Tibial nerve (tissue), 4 donors: ENCODE data around the gene HOXA5. TPM values are rescaled to one million over a fixed set of nuclear protein-coding genes. Genes with fewer than 3 reads are reported as not detected.
A peak's percentile ranks its signal among the peaks of the same experiment; 100 is the strongest.

ENCODE experiments used
- DNase-seq, 2 donors: peaks; one replicate each; pipeline ENCODE4 v3.0.0-alpha.2; 2019; ENCODE audit warnings: low spot score in 2 of 2
- H3K27ac ChIP-seq, 4 donors: fragments of 200-600 bp; sonication (generic) in 3 of 4; one replicate each; pipeline ENCODE4 v1.5.1; 2017 to 2019; ENCODE audit warnings: mild to moderate bottlenecking in 1 of 4
- H3K27me3 ChIP-seq, 2 donors: fragments of 200-600 bp; sonication (generic) in 1 of 2; one replicate each; pipeline versions ENCODE4 v1.5.1 to v1.6.0; 2017 to 2019
- H3K36me3 ChIP-seq, 3 donors: fragments of 200-600 bp; sonication (generic); one replicate each; pipeline ENCODE4 v1.5.1; 2018 to 2019
- H3K4me1 ChIP-seq, 4 donors: fragments of 200-600 bp; sonication (generic) in 3 of 4; one replicate each; pipeline ENCODE4 v1.5.1; 2017 to 2019
- H3K4me3 ChIP-seq, 4 donors: fragments of 200-600 bp; sonication (generic) in 3 of 4; one replicate each; pipeline ENCODE4 v1.5.1; 2017 to 2019; ENCODE audit warnings: mild to moderate bottlenecking in 1 of 4, moderate library complexity in 1 of 4
- H3K9me3 ChIP-seq, 4 donors: fragments of 200-600 bp; sonication (generic) in 3 of 4; one replicate each; pipeline ENCODE4 v1.5.1; 2017 to 2019
- CTCF ChIP-seq, 5 experiments: fragments of 200-600 bp in 3 of 5; fragments of 450-650 bp in 2 of 5; sonication (generic) in 3 of 5; IDR thresholded peaks; one replicate each; pipeline ENCODE4 v1.5.1; 2016 to 2019; ENCODE audit warnings: antibody characterized with exemption in 5 of 5, mild to moderate bottlenecking in 3 of 5, moderate library complexity in 2 of 5
- EP300 ChIP-seq, 2 donors: sonication (generic); formaldehyde crosslinking; IDR thresholded peaks; one replicate each; pipeline ENCODE4 v1.6.1; 2017; ENCODE audit warnings: antibody characterized with exemption in 2 of 2, mild to moderate bottlenecking in 1 of 2
- POLR2A ChIP-seq, 2 donors: fragments of 450-650 bp; IDR thresholded peaks; one replicate each; pipeline ENCODE4 v1.6.1; 2017; ENCODE audit warnings: antibody characterized with exemption in 2 of 2, mild to moderate bottlenecking in 2 of 2, moderate library complexity in 2 of 2
- WGBS, 2 donors: methylation state at CpG; one replicate each; pipeline ENCODE4 v1.1.5; 2018; 5-methylcytosine and 5-hydroxymethylcytosine counted together
- total RNA-seq, 4 donors: library from RNA; depleted of rRNA; stranded (reverse); fragments of >200 nt; gene quantifications; one replicate each; pipeline ENCODE4 v1.1.0, GENCODE V29; 2016

Gene HOXA5
- total RNA-seq, 4 donors from 2014 or later, result 12.0 to 25.9 (median 16.6) TPM

GRCh38 chr7:27141137-27141922 lies 2.2 kb downstream of the HOXA5 start:
- Histone ChIP-seq H3K4me3 (peak overlapping the region in 2 of 4 donors; percentile 28 to 54), H3K4me1 (peaks cover 0 to 60% (median 8%) of the 10 kb centered on the region in 4 donors), H3K27ac (peak overlapping the region in 3 of 4 donors; percentile 25 to 77 (median 76)), H3K36me3 (peaks cover 0 to 33% (median 0%) of the 10 kb centered on the region in 3 donors), H3K9me3 (no peaks in the 10 kb centered on the region), H3K27me3 (peaks cover 0 to 85% of the 10 kb centered on the region in 2 donors)
- no peak for DNase-seq
- WGBS, 2 donors, result 85 to 91% methylated on average over 18 of the region's 18 CpGs
- no peak for TF ChIP-seq POLR2A (IDR thresholded peaks at IDR 0.05)
- TF ChIP-seq EP300 (IDR thresholded peaks at IDR 0.05), result no peak
- TF ChIP-seq CTCF (IDR thresholded peaks at IDR 0.05), result no peak

- DNase-seq, result no peak
- WGBS, 2 donors, result 77 to 89% methylated on average over 15 of the region's 15 CpGs
- Histone ChIP-seq H3K4me1 (peaks cover 0 to 68% (median 15%) of the 10 kb centered on the region in 4 donors), H3K9me3 (no peaks in the 10 kb centered on the region), H3K4me3 (peak overlapping the region in 1 of 4 donors; percentile 28), H3K27ac (peak overlapping the region in 3 of 4 donors; percentile 74 to 77 (median 76)), H3K27me3 (peaks cover 0 to 85% of the 10 kb centered on the region in 2 donors), H3K36me3 (peaks cover 0 to 30% (median 0%) of the 10 kb centered on the region in 3 donors)
- TF ChIP-seq EP300 (IDR thresholded peaks at IDR 0.05) (no peak), POLR2A (IDR thresholded peaks at IDR 0.05) (no peak), CTCF (IDR thresholded peaks at IDR 0.05) (no peak)
These were observed 3.2 kb downstream of the HOXA5 start for GRCh38 chr7:27140126-27140857.

- no peak for DNase-seq
- WGBS, 2 donors, result 45 to 73% methylated on average over 40 to 53 of the region's 53 CpGs
- Histone ChIP-seq H3K4me3 (peak overlapping the region in 2 of 4 donors; percentile 24 to 28), H3K4me1 (peaks cover 0 to 72% (median 19%) of the 10 kb centered on the region in 4 donors), H3K27me3 (peaks cover 0 to 83% of the 10 kb centered on the region in 2 donors), H3K9me3 (no peaks in the 10 kb centered on the region), H3K27ac (peak overlapping the region in 3 of 4 donors; percentile 74 to 77 (median 76)), H3K36me3 (peaks cover 0 to 22% (median 0%) of the 10 kb centered on the region in 3 donors)
- TF ChIP-seq POLR2A (IDR thresholded peaks at IDR 0.05) (no peak), CTCF (IDR thresholded peaks at IDR 0.05) (no peak), EP300 (IDR thresholded peaks at IDR 0.05) (no peak)
These were observed 4.0 kb downstream of the HOXA5 start for GRCh38 chr7:27139334-27140125.

- Histone ChIP-seq H3K27ac (peak overlapping the region in 3 of 4 donors; percentile 74 to 77 (median 76)), H3K4me3 (peak overlapping the region in 2 of 4 donors; percentile 24 to 28), H3K36me3 (peaks cover 0 to 16% (median 0%) of the 10 kb centered on the region in 3 donors), H3K4me1 (peaks cover 0 to 70% (median 22%) of the 10 kb centered on the region in 4 donors), H3K9me3 (no peaks in the 10 kb centered on the region), H3K27me3 (peaks cover 0 to 78% of the 10 kb centered on the region in 2 donors)
- no peak for DNase-seq
- 64 to 78% methylated on average over 11 of the region's 11 CpGs for WGBS, 2 donors
- TF ChIP-seq CTCF (IDR thresholded peaks at IDR 0.05) (no peak), EP300 (IDR thresholded peaks at IDR 0.05) (no peak), POLR2A (IDR thresholded peaks at IDR 0.05) (no peak)
These were observed 4.5 kb downstream of the HOXA5 start for GRCh38 chr7:27138985-27139333.
